CD4-positive, alpha-beta T cell treated with Interleukin-15 for 1 hour (primary cell): ENCODE data around the gene TRIM40.

Source experiments
- DNase-seq: peaks from one replicate; pipeline ENCODE4 v3.0.0-alpha.2; 2020

TRIM40 gene

GRCh38 chr6:30135757-30136156 lies at the start of gene TRIM40:
Gene TRIM40 (plus strand): TSS chr6:30136140. CDS start chr6:30137037, 897 bp downstream.
- DNase-seq = no peak

DNA sequence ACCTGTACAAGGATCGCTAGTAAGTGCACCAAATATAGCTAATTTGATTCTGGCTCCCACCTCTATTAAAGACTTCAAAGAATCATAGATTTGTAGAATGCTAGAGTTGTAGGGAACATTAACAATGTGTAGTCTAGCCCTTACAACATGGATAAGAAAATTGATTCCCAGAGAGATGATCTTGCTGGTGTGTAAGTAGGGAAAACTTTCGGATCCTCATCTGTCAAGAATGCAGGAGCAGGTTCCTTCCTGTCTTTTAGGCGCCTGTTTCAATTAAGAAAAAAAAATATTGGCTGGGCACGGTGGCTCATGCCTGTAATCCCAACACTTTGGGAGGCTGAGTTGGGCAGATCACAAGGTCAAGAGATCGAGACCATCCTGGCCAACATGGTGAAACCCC lies 48.1 kb upstream of the TRIM40 start:
- DNase-seq = no peak

DNA sequence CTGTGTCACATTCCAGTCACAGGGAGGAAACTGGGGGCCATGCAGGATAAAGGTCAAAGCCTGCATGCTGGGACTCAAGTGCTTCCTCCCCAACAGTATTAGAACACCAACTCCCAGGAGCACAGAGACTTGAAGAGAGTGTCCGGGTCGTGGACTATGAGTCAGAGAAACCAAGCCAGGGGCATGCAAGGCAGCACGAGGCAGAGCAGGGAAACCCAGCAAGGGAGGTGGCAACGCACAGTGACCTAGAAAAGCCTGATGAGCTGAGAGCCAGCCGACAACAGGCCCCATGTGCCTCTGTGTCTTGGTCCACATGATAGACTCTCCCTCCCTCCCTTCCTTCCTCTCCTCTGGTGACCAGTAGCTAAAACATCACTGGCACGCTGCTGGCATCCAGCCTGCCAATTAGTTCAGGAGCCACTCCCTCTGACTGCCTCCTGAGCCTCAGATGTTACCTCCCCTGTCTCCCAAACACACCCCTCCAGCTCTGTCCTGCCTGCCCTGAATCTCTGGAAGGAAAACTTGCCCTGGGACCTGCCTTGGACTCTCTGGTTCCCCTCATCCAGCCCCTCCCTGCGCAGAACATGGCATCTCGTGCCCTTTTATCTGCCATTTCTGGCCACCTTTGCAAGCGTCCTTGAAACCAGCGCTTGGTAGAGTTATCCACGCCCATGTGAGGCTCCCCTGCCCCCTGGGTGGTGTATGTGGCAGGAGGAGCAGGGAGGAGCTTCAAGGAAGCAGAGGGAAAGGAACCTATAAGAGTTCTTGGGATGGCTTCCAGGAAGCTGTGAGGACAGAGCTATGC lies 44.2 kb upstream of the TRIM40 start:
- DNase-seq = no peak

- DNase-seq = no peak
Observed at GRCh38 chr6:30092852-30093543, 42.9 kb upstream of the TRIM40 start.

GRCh38 chr6:30093951-30094661 lies 41.8 kb upstream of the TRIM40 start:
- DNase-seq = no peak

- DNase-seq = no peak
Observed at GRCh38 chr6:30096829-30097228, 39.1 kb upstream of the TRIM40 start.

- DNase-seq = no peak
Observed at GRCh38 chr6:30097902-30098768, 37.8 kb upstream of the TRIM40 start.

- no peak for DNase-seq
Observed at GRCh38 chr6:30100154-30100553, 35.8 kb upstream of the TRIM40 start.

GRCh38 chr6:30100585-30101443 lies 35.1 kb upstream of the TRIM40 start:
- DNase-seq = no peak

DNA sequence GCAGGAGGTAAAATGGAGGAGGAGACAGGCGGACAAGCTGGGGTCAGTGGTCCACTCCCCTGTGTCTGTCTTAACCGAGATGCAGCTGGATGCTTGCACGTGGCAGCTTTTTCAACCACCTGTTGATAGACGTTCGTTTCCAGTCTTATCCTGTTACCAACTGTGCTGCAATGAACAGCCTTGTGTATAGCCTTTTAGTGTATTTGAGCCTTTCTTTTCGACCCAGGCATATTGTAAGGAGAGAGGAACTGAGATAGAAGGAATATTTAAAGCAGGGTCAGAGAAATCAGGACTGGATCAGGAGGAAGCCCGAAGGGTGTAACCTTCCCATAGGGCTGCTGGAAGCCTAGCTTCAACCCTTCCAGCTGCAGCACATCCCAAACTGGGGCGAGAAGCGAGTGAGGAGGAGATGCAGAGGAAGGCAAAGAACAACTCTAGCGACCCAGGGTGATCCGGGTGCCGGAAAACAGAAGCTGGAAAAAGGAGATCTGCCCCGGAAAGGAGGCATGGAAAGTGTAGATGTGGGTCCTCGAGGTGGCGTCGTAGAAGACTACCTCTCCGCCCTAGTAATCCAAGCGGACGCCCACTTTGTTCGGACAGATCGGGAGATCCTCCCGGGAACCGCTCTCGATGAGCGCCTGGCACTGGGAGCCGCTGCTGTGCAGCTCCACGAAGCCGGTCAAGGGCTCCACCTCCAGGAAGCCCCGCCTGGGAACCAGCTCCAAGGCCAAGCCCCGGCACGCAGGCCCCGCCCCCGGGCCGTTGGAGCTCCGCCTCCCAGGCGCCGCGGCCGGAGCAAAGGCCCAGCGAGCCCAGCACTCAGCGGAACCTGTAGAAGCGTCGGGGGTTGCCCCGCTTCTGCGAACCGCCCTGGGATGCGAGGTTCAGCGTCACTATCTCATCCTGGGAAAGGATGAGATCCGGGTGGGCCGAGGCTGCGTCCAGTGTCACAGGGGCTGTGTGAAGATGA lies 34.2 kb upstream of the TRIM40 start:
- peak; percentile 73 for DNase-seq

DNA sequence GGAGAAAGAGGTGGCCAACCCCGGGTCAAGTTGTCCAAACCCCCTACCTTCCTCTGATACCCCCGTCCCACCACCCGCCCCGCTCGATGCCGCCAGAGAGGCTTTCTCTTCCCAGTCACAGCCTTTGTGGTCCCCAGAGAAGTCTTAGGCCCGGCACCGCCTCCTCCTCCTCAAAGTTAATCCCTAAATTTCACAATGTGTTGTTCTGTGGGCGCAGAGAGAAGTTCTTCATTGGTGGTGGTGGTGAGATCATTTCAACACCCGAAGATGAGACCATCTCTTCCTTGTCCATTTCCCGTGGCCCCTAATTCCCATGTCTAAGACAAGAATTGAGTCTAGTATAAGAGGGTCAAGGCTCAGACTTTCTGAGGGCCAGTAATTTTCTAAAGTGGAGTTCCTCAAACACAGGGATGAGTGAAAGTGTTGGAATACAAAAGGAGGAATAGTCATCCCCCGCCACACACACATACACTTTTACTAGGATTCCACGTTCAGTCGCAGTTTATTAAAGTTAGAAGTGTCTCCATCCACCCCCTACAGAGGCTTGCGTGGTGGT lies 33.4 kb upstream of the TRIM40 start:
- no peak for DNase-seq

- peak; percentile 83 for DNase-seq
Observed at GRCh38 chr6:30102970-30103871, 32.7 kb upstream of the TRIM40 start.

GRCh38 chr6:30103872-30104179 lies 32.1 kb upstream of the TRIM40 start:
- DNase-seq = no peak

DNA sequence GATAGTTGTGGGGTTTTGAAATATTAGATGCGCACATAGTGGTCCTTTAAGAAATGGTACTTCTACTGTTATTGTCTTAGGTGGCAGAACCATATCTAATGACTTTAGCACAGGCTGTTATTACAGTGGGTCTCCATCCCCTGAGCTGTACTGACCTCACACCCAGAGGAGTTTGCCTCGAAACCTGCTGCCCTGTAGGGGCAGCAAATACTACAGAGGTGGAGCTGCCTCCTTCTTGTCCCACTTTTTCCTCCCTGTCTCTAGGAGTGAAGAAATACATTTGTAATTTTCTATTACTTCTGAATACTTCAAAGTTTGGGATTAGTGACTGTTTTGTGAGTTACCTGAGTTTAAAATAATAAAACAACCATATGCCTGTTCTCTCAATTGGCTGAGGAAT lies 31.3 kb upstream of the TRIM40 start:
- no peak for DNase-seq

DNA sequence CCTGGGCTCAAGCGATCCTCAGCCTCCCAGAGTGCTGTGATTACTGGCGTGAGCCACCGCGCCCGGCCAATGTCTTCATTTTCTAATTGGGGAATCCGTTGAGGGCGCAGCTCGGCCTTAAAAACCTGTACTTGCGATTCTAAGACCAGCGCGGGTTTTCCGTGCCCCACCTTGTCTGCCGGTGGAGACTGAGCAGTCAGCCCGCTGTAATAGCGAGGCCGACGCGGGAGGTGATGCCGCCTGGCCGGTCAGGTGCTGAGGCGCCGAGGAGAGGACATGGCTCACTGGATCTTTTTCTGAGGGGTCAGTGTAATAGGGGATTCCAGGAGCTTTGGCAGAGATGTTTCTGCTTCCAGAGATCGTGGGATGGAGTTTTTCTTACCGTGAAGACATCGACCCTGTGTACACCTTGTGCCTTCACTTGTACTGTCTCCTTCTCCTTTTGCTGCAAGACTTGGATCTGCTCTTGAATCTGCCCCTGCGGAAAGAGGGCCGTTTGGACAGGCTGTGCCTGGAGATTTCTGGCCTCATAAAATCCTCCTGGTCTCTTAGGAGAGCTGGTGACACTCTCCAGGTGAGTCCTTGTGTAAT lies 24.6 kb upstream of the TRIM40 start:
- DNase-seq = no peak

DNA sequence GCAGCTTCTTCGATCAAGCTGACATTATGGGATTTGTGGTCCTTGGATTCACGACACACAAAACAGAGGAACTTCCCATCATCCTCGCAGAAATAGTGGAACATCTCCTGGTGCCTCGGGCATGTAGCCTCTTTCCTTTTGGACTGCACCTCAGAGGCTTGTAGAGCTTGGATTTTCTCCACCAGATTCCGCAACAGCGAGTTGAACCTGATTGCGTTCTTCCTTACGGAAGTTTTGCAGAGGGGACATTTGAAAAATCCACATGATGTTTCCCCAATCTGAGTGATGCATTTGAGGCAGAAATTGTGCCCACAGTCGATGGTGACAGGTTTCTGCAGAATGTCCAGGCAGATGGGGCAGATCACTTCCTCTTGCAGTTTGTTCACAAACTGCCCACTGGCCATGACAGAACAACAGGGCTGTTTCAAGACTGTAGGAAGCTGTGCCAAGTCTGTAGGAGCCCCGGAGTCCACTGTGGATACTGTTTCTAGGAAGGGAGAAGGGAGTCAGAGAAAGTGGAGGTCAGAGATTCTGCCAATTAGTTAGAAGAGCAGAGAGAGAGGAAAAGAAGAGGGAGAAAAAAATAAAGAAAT lies 23.4 kb upstream of the TRIM40 start:
- DNase-seq = no peak

DNA sequence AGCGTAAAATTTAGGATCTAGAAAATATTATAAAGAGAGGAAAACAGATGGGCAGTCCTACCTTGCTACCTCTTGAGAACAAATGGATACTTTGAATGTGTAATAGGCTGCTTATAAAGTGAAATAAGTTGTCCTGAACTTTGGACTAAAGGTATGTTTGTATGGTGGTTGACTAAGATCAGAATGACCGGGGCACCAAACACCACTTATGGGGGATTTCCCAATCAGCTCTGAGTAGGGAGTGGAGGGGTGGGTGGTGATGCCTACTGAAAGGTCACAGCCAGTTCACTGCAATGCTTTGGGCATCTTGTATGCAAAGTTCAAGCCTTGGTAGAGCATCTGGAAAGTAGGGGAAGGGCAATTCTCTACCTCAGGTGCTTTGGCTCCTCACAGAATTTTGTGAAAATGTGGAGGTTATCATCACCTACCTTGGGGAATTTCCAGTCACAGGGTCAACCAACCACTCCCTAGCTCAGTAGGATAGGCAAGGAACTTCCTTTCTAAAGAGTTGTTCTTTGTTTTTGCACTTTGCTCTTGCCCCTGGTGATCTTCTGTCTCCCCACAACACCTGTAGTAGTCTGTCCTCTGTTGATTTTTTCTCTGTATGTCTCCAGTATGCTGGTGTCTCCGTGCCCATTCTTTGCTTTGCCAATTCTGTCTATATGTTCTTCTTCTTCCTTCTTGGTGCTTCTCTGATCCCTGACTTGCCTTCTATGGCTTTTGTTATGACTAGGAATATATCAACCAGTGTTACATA lies 22.8 kb upstream of the TRIM40 start, which contains the start of gene TRIM31:
TRIM31 (minus strand) TSS at position 88 of the 757 bp plus-strand sequence. CDS start 285 bp downstream, outside the sequence.
- DNase-seq = no peak
